Memory B cell (primary cell): ENCODE results near the gene RAMP1.
"Not testable (repeated sequence)": the region's sequence is repeated elsewhere in the genome, so short reads cannot be mapped to it uniquely, and the experiment has no call there.

ENCODE experiments used
- ATAC-seq: fragments of 150-1000 bp; cut with Tn5 transposase; 2 replicates; pipeline ENCODE4 v1.10.0; 2021; ENCODE audit warnings: low read depth, mild to moderate bottlenecking, moderate library complexity
- DNase-seq, 2 donors: peaks; one replicate each; pipeline ENCODE4 v3.0.0; 2022; ENCODE audit warnings: low spot score in 2 of 2
- H3K27ac Mint-ChIP-seq: one replicate; pipeline ENCODE4 v1.8.0; 2022; ENCODE audit warnings: mild to moderate bottlenecking, moderate library complexity, mixed read lengths
- H3K27me3 Mint-ChIP-seq: one replicate; pipeline ENCODE4 v1.8.0; 2022; ENCODE audit warnings: mixed read lengths
- H3K36me3 Mint-ChIP-seq: one replicate; pipeline ENCODE4 v1.8.0; 2022; ENCODE audit warnings: mild to moderate bottlenecking, mixed read lengths
- H3K4me1 Mint-ChIP-seq: one replicate; pipeline ENCODE4 v1.8.0; 2022; ENCODE audit warnings: mixed read lengths
- H3K4me3 Mint-ChIP-seq: one replicate; pipeline ENCODE4 v1.8.0; 2022; ENCODE audit warnings: mild to moderate bottlenecking, moderate library complexity, mixed read lengths
- H3K9me3 Mint-ChIP-seq: one replicate; pipeline ENCODE4 v1.8.0; 2022; ENCODE audit warnings: mixed read lengths

RAMP1 gene

DNA sequence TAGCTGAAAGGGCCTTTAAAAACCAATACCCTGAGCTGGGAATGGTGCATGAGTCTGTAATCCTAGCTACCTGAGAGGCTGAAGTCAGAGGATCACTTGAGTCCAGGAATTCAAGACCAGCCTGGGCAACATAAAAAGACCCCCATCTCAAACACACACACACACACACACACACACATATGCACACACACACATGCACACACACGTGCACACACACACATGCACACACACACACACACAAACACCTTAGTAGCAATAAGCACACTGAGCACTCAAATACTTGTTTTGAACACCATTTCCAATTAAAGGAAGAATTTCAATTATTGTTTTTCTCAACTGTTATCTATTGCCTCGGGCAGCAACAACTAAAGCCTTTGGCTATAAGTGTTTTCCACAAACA, 81.8 kb downstream of the RAMP1 start:
- H3K27me3 Mint-ChIP-seq = peaks cover 22% of the 10 kb centered on the region
- H3K4me1 Mint-ChIP-seq = peaks cover 7% of the 10 kb centered on the region
- H3K9me3 Mint-ChIP-seq = peaks cover 8% of the 10 kb centered on the region
- ATAC-seq (no peak), DNase-seq (no peak)
- H3K36me3 Mint-ChIP-seq = peaks cover 6% of the 10 kb centered on the region
- no peak overlapping the region for H3K4me3 Mint-ChIP-seq
- H3K27ac Mint-ChIP-seq = no peak overlapping the region

- Mint-ChIP-seq H3K27me3 (peaks cover 26% of the 10 kb centered on the region), H3K36me3 (peaks cover 13% of the 10 kb centered on the region), H3K27ac (no peak overlapping the region), H3K4me3 (no peak overlapping the region), H3K9me3 (peaks cover 15% of the 10 kb centered on the region), H3K4me1 (peaks cover 7% of the 10 kb centered on the region)
- ATAC-seq (no peak), DNase-seq (no peak)
Observed at GRCh38 chr2:237942513-237942899, 83.1 kb downstream of the RAMP1 start.

DNA sequence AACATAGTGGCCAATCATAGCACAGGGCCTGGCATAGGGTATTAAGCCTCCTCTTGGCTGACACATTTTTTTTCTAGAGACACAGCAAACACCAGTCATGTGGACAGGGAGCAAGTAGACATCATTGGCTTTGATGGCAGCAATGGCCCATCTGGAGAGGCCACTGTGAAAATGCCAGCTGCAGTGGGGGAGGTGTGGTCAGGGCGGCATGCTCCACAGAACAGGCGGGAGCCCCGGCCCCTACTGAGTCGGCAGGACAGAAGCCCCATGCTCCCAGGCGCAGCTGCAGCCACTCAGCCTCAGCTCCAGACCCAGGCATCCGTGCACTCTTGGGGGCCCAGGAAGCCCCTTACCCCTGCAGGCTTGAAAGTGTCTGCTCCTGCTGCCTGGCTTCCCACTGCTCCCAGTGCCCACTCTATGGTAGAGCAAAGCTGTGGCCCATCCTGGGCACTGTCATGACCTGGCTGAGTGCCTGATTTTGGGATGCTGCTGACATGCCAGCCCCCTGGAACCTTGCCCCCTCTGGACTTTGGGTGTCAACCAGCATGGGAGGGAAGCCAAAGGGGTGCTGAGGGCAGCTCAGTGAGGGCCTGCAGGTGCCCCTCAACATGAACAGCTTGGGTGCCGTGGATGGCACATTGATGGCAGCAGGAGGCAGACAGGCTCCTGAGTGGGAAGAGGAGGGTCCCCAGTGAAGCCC, 84.1 kb downstream of the RAMP1 start:
- H3K27me3 Mint-ChIP-seq = peaks cover 26% of the 10 kb centered on the region
- DNase-seq (no peak), ATAC-seq (no peak)
- H3K36me3 Mint-ChIP-seq = peaks cover 13% of the 10 kb centered on the region
- H3K4me1 Mint-ChIP-seq = peaks cover 7% of the 10 kb centered on the region
- peaks cover 15% of the 10 kb centered on the region for H3K9me3 Mint-ChIP-seq
- no peak overlapping the region for H3K4me3 Mint-ChIP-seq
- H3K27ac Mint-ChIP-seq = no peak overlapping the region

- Mint-ChIP-seq H3K9me3 (peaks cover 15% of the 10 kb centered on the region), H3K4me3 (no peak overlapping the region), H3K4me1 (peaks cover 7% of the 10 kb centered on the region), H3K36me3 (peaks cover 13% of the 10 kb centered on the region), H3K27me3 (peaks cover 29% of the 10 kb centered on the region), H3K27ac (no peak overlapping the region)
- ATAC-seq (no peak), DNase-seq (no peak)
Observed at GRCh38 chr2:237944302-237944701, 84.9 kb downstream of the RAMP1 start.

DNA sequence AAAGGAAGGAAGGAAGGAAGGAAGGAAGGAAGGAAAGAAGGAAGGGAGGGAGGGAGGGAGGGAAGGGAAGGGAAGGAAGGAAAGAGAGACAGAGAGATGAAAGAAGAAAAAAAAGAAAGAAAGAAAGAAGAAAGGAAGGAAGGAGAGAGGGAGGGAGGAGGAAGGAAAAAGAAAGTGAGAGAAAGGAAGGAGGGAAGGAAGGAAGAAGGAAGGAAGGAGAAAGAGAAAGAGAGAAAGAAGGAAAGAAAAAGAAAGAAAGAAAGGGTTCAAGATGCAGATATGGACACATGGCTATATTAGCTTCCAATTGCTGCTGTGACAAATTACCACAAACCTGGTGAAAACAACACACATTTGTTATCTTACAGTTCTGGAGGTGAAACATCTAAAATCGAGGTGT, 87.0 kb downstream of the RAMP1 start:
- H3K27ac Mint-ChIP-seq = no peak overlapping the region
- no peak overlapping the region for H3K4me3 Mint-ChIP-seq
- H3K9me3 Mint-ChIP-seq = peaks cover 15% of the 10 kb centered on the region
- no peak for ATAC-seq
- H3K27me3 Mint-ChIP-seq = peaks cover 27% of the 10 kb centered on the region
- DNase-seq = no peak
- peaks cover 13% of the 10 kb centered on the region for H3K36me3 Mint-ChIP-seq
- peaks cover 3% of the 10 kb centered on the region for H3K4me1 Mint-ChIP-seq

DNA sequence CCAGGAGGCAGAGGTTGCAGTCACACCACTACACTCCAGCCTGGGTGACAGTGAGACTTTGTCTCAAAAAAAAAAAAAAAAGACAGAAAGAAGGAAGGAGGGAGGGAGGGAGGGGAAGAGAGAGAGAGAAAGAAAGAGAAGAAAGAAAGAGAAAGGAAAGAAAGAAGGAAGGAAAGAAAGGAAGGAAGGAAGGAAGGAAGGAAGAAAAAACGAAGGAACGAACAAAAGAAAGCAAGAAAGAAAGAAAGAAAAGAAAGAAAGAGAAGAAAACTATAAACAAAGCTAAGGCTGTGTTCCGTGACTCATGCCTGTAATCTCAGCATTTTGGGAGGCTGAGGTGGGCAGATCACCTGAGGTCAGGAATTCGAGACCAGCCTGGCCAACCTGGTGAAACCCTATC, 91.9 kb downstream of the RAMP1 start:
- not testable (repeated sequence) for H3K4me3 Mint-ChIP-seq, H3K36me3 Mint-ChIP-seq, ATAC-seq

DNA sequence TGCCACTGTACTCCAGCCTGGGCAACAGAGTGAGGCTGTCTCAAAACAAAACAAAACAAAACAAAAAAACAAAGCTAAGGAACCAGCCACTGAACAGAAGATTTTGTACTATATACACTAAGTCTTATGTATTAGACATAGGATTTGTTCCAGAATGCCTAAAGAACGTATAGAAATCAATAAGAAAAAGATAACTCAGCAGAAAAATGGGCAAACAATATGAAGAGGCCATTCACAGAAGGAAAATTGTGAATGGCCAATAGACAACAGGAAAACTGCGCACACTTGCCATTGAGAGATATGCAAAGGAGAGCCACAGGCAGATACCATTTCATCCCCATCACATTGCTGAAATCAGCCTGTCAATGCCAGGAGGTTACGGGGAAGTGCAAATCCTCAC, 92.5 kb downstream of the RAMP1 start:
- Mint-ChIP-seq H3K4me3 (no peak overlapping the region), H3K4me1 (peaks cover 3% of the 10 kb centered on the region), H3K27me3 (peaks cover 12% of the 10 kb centered on the region), H3K9me3 (peaks cover 4% of the 10 kb centered on the region), H3K27ac (no peak overlapping the region), H3K36me3 (peaks cover 4% of the 10 kb centered on the region)
- DNase-seq = no peak
- ATAC-seq = no peak

More for the DNA sequence above, 91.9 kb downstream of the RAMP1 start:
- not testable (repeated sequence) for H3K9me3 Mint-ChIP-seq, H3K4me1 Mint-ChIP-seq, H3K27ac Mint-ChIP-seq, DNase-seq
- peaks cover 14% of the 10 kb centered on the region for H3K27me3 Mint-ChIP-seq

GRCh38 chr2:237952851-237953250, 93.4 kb downstream of the RAMP1 start:
- Mint-ChIP-seq H3K4me3 (no peak overlapping the region), H3K9me3 (no peaks in the 10 kb centered on the region), H3K36me3 (peaks cover 2% of the 10 kb centered on the region), H3K4me1 (peaks cover 6% of the 10 kb centered on the region), H3K27me3 (peaks cover 12% of the 10 kb centered on the region), H3K27ac (no peak overlapping the region)
- ATAC-seq = no peak
- DNase-seq = no peak

GRCh38 chr2:237955640-237956401, 96.4 kb downstream of the RAMP1 start:
- Mint-ChIP-seq H3K36me3 (peaks cover 2% of the 10 kb centered on the region), H3K9me3 (no peaks in the 10 kb centered on the region), H3K27ac (no peak overlapping the region), H3K4me3 (no peak overlapping the region), H3K27me3 (peaks cover 12% of the 10 kb centered on the region), H3K4me1 (peaks cover 6% of the 10 kb centered on the region)
- no peak for DNase-seq
- no peak for ATAC-seq

GRCh38 chr2:237956402-237956736, 96.9 kb downstream of the RAMP1 start:
- no peak overlapping the region for H3K27ac Mint-ChIP-seq
- peaks cover 2% of the 10 kb centered on the region for H3K36me3 Mint-ChIP-seq
- peaks cover 6% of the 10 kb centered on the region for H3K4me1 Mint-ChIP-seq
- H3K9me3 Mint-ChIP-seq = no peaks in the 10 kb centered on the region
- H3K4me3 Mint-ChIP-seq = no peak overlapping the region
- no peak for DNase-seq
- no peak for ATAC-seq
- peaks cover 11% of the 10 kb centered on the region for H3K27me3 Mint-ChIP-seq

DNA sequence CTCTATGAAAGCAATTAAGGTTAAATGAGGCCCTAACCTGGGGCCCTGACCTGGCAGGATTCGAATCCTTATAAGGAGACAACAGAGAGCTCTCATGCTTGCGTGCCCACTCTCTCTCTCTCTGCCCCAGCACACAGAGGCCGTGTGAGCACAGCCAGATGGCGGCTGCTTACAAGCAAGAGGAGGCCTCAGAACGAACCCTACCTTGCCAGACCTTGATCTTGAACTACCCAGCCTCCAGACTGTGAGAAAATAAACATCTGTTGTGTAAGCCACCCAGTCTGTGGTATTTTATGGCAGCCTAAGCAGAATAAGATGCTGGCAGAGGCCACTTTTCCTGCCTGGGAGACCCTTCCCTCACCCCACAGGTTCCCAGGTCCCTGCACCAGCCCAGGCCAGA, 102.2 kb downstream of the RAMP1 start:
- peaks cover 4% of the 10 kb centered on the region for H3K9me3 Mint-ChIP-seq

More for the DNA sequence above, 102.2 kb downstream of the RAMP1 start:
- H3K27ac Mint-ChIP-seq = no peak overlapping the region
- peaks cover 5% of the 10 kb centered on the region for H3K27me3 Mint-ChIP-seq
- peaks cover 2% of the 10 kb centered on the region for H3K36me3 Mint-ChIP-seq
- H3K4me3 Mint-ChIP-seq = no peak overlapping the region
- no peak for DNase-seq
- no peak for ATAC-seq
- peaks cover 3% of the 10 kb centered on the region for H3K4me1 Mint-ChIP-seq
